Embryonic facial prominence (tissue), 1 donor: ENCODE data around the gene ANP32E.

Source experiments
- DNase-seq: peaks from one replicate; pipeline ENCODE4 v3.0.0-alpha.2; 2016; ENCODE audit errors: extremely low spot score

ANP32E gene

DNA sequence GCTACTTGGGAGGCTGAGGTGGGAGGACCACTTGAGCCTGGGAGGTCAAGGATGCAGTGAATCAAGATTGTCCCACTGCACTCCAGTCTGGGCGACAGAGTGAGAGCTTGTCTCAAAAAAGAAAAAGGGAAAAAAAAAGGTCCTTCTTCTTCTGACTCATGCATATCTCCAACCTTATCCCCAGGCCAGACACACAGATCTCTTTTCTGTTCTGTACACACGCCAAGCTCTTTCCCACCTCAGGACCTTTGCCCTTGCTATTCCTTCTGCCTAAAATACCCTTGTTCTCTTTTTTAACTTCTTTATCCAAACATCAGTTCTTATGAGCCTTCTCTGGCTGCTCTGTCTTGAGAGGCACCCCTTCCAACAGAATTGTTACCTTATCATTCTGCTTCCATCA is 64.1 kb downstream of the ANP32E start:
- DNase-seq, result no peak

DNA sequence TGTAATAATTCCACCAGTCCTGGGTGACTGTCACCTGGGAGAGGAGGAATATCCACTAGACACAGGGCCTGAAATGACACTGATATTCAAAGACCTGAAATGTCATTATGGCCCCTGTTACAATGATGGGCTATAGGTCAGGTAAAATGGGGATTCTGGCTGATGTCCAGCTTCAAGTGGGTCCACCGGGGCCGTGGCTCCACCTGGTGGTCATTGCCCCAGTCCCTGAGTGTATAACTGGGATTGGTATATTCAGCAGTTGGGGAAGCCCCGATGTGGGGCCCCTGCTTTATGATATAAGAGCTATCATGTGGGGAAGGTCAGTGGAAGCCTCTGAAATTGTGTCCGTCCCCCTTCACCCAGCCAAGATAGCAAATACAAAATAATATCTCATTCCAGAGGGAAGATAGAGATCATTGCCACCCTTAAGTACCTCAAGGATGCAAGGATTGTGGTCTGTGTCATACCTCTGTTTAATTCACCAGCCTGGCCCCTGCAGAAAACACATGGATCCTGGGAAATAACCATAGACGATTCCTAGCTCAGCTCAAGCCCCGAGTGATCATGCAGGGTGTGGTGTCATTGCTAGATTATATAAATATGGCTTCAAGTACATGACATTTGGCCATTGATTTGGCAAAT is 66.8 kb downstream of the ANP32E start:
- DNase-seq, result no peak
